ENCODE results near the gene RTN4IP1.

The RTN4IP1 gene

DNA sequence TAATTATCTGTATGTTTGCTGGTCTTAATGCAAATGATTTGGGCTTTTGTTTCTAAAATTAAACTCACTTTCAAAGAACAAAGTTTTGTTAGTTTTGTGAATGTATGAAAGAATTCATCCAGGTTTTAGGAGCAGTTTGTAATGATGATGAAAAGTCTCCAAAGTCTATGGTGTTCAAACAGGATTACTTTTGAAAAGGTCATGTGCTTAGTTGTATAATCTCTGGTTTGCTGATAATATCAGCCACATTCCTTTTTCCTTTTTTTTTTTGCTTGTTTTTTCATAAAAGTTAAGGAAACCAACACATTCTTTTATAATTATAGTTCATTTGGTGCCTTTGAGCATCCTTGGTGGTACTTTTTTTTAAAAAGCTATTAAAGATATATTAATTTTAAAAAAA, 88.9 kb downstream of the RTN4IP1 start:
- H3K36me3 ChIP-seq: no peaks in the 10 kb centered on the region
- H3K27me3 ChIP-seq (ENCODE audit: insufficient read depth, low read depth, severe bottlenecking): no peaks in the 10 kb centered on the region
- TF ChIP-seq, protein P1, sequence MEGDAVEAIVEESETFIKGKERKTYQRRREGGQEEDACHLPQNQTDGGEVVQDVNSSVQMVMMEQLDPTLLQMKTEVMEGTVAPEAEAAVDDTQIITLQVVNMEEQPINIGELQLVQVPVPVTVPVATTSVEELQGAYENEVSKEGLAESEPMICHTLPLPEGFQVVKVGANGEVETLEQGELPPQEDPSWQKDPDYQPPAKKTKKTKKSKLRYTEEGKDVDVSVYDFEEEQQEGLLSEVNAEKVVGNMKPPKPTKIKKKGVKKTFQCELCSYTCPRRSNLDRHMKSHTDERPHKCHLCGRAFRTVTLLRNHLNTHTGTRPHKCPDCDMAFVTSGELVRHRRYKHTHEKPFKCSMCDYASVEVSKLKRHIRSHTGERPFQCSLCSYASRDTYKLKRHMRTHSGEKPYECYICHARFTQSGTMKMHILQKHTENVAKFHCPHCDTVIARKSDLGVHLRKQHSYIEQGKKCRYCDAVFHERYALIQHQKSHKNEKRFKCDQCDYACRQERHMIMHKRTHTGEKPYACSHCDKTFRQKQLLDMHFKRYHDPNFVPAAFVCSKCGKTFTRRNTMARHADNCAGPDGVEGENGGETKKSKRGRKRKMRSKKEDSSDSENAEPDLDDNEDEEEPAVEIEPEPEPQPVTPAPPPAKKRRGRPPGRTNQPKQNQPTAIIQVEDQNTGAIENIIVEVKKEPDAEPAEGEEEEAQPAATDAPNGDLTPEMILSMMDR (IDR thresholded peaks at IDR 0.05; ENCODE audit: low read depth, low read length): no peak
- H3K27ac ChIP-seq: no peak overlapping the region
- DNase-seq: no peak
- H3K9me3 ChIP-seq (ENCODE audit: severe bottlenecking): no peaks in the 10 kb centered on the region
- H3K4me3 ChIP-seq (ENCODE audit: low read depth, low read length): no peak overlapping the region

- DNase-seq: no peak
- Histone ChIP-seq H3K9me3 (ENCODE audit: severe bottlenecking) (no peaks in the 10 kb centered on the region), H3K27me3 (ENCODE audit: insufficient read depth, low read depth, severe bottlenecking) (no peaks in the 10 kb centered on the region), H3K36me3 (no peaks in the 10 kb centered on the region), H3K27ac (no peak overlapping the region), H3K4me3 (ENCODE audit: low read depth, low read length) (no peak overlapping the region)
- TF ChIP-seq, protein P1 (IDR thresholded peaks at IDR 0.05; ENCODE audit: low read depth, low read length): no peak
Measured at GRCh38 chr6:106539936-106540335, 89.4 kb downstream of the RTN4IP1 start.

DNA sequence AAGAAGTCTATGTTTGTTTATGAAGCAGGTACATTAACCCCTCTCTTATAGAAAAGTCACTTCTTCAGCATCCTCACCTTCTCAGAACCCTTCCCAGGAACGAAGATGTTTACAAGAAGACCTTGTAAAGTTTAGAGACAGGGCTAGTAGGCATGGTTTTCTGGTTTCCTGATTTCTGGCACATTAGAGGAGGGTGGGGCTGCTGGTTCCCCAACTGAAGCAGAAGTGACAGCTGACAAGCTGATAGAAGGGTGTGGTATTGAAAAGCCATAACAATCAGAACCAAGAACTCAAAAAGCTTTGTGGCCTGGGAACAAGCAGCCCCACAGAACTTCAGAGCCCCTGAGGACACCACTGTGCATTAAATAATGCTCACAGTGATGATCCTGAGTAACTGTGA, 91.2 kb downstream of the RTN4IP1 start:
- no peak overlapping the region for H3K27ac ChIP-seq
- no peak overlapping the region for H3K4me3 ChIP-seq (ENCODE audit: low read depth, low read length)
- DNase-seq: no peak
- TF ChIP-seq, protein P1 (IDR thresholded peaks at IDR 0.05; ENCODE audit: low read depth, low read length): no peak
- H3K27me3 ChIP-seq (ENCODE audit: insufficient read depth, low read depth, severe bottlenecking): no peaks in the 10 kb centered on the region
- H3K36me3 ChIP-seq: no peaks in the 10 kb centered on the region
- H3K9me3 ChIP-seq (ENCODE audit: severe bottlenecking): no peaks in the 10 kb centered on the region

DNA sequence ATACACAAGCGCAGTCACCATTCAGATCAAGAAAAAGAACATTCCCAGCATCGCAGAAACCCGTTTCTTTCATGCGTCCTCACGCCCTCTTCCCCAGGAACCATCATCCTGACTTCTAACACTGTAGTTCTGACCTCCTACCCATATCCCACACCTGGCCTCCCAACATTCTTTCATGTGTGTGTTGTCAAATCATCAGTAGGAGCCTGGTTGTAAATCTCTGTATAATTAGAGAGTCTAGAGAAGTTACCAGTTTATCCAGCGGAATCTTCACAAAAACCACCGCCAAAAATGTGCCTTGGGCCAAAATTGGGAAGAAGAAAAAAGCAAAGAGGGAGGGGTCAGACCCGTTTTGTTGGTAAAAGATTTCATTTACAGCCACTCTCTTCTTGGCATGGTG, 91.6 kb downstream of the RTN4IP1 start:
- H3K27ac ChIP-seq: no peak overlapping the region
- H3K36me3 ChIP-seq: no peaks in the 10 kb centered on the region
- H3K9me3 ChIP-seq (ENCODE audit: severe bottlenecking): no peaks in the 10 kb centered on the region
- TF ChIP-seq, protein P1 (IDR thresholded peaks at IDR 0.05; ENCODE audit: low read depth, low read length): no peak
- DNase-seq: no peak
- no peak overlapping the region for H3K4me3 ChIP-seq (ENCODE audit: low read depth, low read length)
- no peaks in the 10 kb centered on the region for H3K27me3 ChIP-seq (ENCODE audit: insufficient read depth, low read depth, severe bottlenecking)

GRCh38 chr6:106536851-106537250, 92.4 kb downstream of the RTN4IP1 start:
- Histone ChIP-seq H3K27me3 (ENCODE audit: insufficient read depth, low read depth, severe bottlenecking) (no peaks in the 10 kb centered on the region), H3K9me3 (ENCODE audit: severe bottlenecking) (no peaks in the 10 kb centered on the region), H3K36me3 (no peaks in the 10 kb centered on the region), H3K4me3 (ENCODE audit: low read depth, low read length) (no peak overlapping the region), H3K27ac (no peak overlapping the region)
- TF ChIP-seq, protein P1 (IDR thresholded peaks at IDR 0.05; ENCODE audit: low read depth, low read length): no peak
- no peak for DNase-seq

DNA sequence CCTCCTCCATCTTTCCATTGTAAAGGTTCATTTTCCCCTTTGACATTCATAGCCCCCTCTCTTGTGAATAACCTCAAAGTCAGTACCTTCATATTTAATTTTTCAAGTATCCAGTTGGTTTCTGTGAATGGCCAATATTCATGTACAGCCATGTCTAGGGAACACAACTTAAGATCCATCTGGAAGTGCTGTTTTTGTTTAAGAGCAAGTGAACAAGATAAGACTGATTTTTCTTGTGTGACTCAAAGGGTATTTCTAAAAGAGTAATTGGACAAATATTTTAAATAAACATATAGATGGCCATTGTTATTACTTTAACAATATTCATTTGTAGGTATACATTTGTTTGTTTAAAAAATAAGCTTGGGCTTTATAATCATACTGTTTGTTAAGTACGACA, 92.9 kb downstream of the RTN4IP1 start:
- TF ChIP-seq, protein P1 (IDR thresholded peaks at IDR 0.05; ENCODE audit: low read depth, low read length): no peak
- H3K36me3 ChIP-seq: no peaks in the 10 kb centered on the region
- H3K27ac ChIP-seq: no peak overlapping the region
- no peak overlapping the region for H3K4me3 ChIP-seq (ENCODE audit: low read depth, low read length)
- no peaks in the 10 kb centered on the region for H3K9me3 ChIP-seq (ENCODE audit: severe bottlenecking)
- no peaks in the 10 kb centered on the region for H3K27me3 ChIP-seq (ENCODE audit: insufficient read depth, low read depth, severe bottlenecking)
- no peak for DNase-seq
